Measurements from ENCODE around the gene ZNF469. TPM values are rescaled to one million over a fixed set of nuclear protein-coding genes. Genes with fewer than 3 reads are reported as not detected.
A peak's percentile ranks its signal among the peaks of the same experiment; 100 is the strongest.

ZNF469 gene
- total and polyA plus RNA-seq, 9 of the 15 experiments (the other 6 are each of a cell fraction or from before 2014, with no cell fraction given): 0.01 to 0.04 TPM; not detected in 7

GRCh38 chr16:88347656-88348376, 34.9 kb upstream of the ZNF469 start:
- Histone ChIP-seq H3K79me2 (ENCODE audit: control insufficient read depth, insufficient read depth, low read length) (no peaks in the 10 kb centered on the region), H3K4me3 (no peak overlapping the region), H3K9me1 (ENCODE audit: control insufficient read depth, insufficient read depth, low read length) (no peaks in the 10 kb centered on the region), H3K27ac (ENCODE audit: extremely low read depth, low read depth, low read length) (no peak overlapping the region), H3K27me3 (ENCODE audit: control insufficient read depth in 2 of 2, insufficient read depth in 2 of 2, low read length in 2 of 2) (peaks cover 0 to 4% of the 10 kb centered on the region in 2 experiments; a peak in 1 of 5 replicates), H3K9me3 (replicated peaks; ENCODE audit: control insufficient read depth, insufficient read depth, low read depth, low read length) (peaks cover 6% of the 10 kb centered on the region), H4K20me1 (replicated peaks; ENCODE audit: control insufficient read depth, insufficient read depth, low read length) (peaks cover 6% of the 10 kb centered on the region; the same call in 1 of the 2 replicates), H2AFZ (ENCODE audit: low read depth, low read length) (peak overlapping the region; percentile 52; the same call in 1 of the 2 replicates), H3K36me3 (ENCODE audit: control insufficient read depth, insufficient read depth, low read length) (no peaks in the 10 kb centered on the region), H3K4me2 (ENCODE audit: insufficient read depth, low read length) (no peak overlapping the region), H3K4me1 (replicated peaks in 1 of 2; ENCODE audit: control insufficient read depth in 2 of 2, insufficient read depth in 2 of 2, low read length in 2 of 2) (peaks cover 0 to 50% of the 10 kb centered on the region in 2 experiments; a peak in 2 of 5 replicates), H3K9ac (ENCODE audit: insufficient read depth in 1 of 2, low read depth in 2 of 2, low read length in 2 of 2) (0 out of 4 replicates have a peak overlapping the region, but pooled peaks of 1 of the 2 experiments have one; percentile 56)
- intact Hi-C loops (cut with micrococcal nuclease): no loop called here
- in situ Hi-C loops (cut with MboI): no loop called here
- peak; percentile 30 for ATAC-seq
- ChIA-PET CTCF (ENCODE audit: low intra/inter-chr PET ratio) (no interaction called here), POLR2A (interaction anchor here (0.6 kb wide), 1 partner anchor 802 kb away, joined by 3 read pairs; no protein-coding TSS in a partner anchor)
- 50% methylated on average over 20 of the region's 21 CpGs for WGBS (ENCODE audit: insufficient coverage, low coverage, missing lambda C conversion rate)
- no TSS peak for BruUV-seq (replicated peaks)
- no peak for FAIRE-seq
- TF ChIP-seq NRF1 (conservative IDR thresholded peaks at IDR 0.05 in 1 of 2, IDR thresholded peaks at IDR 0.05 in 1 of 2) (no peak), HMBOX1 (IDR thresholded peaks at IDR 0.05) (no peak), ZBTB33 (CRISPR knock-in tag; IDR thresholded peaks at IDR 0.05) (peak; percentile 93), EGR1 (conservative IDR thresholded peaks at IDR 0.05) (no peak), ETV5 (CRISPR knock-in tag; IDR thresholded peaks at IDR 0.05; ENCODE audit: low read depth) (no peak), NCOA6 (IDR thresholded peaks at IDR 0.05) (no peak), MAFK (IDR thresholded peaks at IDR 0.05; ENCODE audit: low read length) (no peak), PML (IDR thresholded peaks at IDR 0.05; ENCODE audit: low read length) (no peak)
- no peak for DNase-seq (ENCODE audit: extremely low read depth in 1 of 4, low spot score in 3 of 4)

Data from K562 (cell line).